Trophoblast cell (in vitro differentiated cells and primary cell): ENCODE measurements around the gene CPSF4.

ENCODE experiments used
- DNase-seq, 2 donors: peaks; one replicate each; pipeline ENCODE4 v3.0.0-alpha.2; 2016
- H2AFZ ChIP-seq: 2 replicates; pipeline ENCODE4 v1.6.1; 2013; ENCODE audit warnings: low read length, moderate library complexity, mild to moderate bottlenecking; ENCODE audit not compliant: insufficient read depth, poor library complexity
- H2AK5ac ChIP-seq: 2 replicates; pipeline ENCODE4 v1.6.1; 2013; ENCODE audit warnings: mild to moderate bottlenecking, low read length
- H2BK120ac ChIP-seq: 2 replicates; pipeline ENCODE4 v1.6.1; 2013; ENCODE audit warnings: low read length, mild to moderate bottlenecking, moderate library complexity; ENCODE audit not compliant: insufficient read depth, poor library complexity
- H2BK12ac ChIP-seq: 2 replicates; pipeline ENCODE4 v1.6.1; 2013; ENCODE audit warnings: mild to moderate bottlenecking, low read length, moderate library complexity
- H2BK5ac ChIP-seq: 2 replicates; pipeline ENCODE4 v1.6.1; 2013; ENCODE audit warnings: low read length, low read depth, moderate library complexity, mild to moderate bottlenecking; ENCODE audit not compliant: poor library complexity
- H3K14ac ChIP-seq: 2 replicates; pipeline ENCODE4 v1.6.1; 2013; ENCODE audit warnings: mild to moderate bottlenecking, low read length
- H3K18ac ChIP-seq: 2 replicates; pipeline ENCODE4 v1.6.1; 2013; ENCODE audit warnings: mild to moderate bottlenecking, low read length
- H3K23ac ChIP-seq: 2 replicates; pipeline ENCODE4 v1.6.1; 2013; ENCODE audit warnings: low read length
- H3K27ac ChIP-seq: 2 replicates; pipeline ENCODE4 v1.5.1; 2013; ENCODE audit warnings: low read depth, mild to moderate bottlenecking, inconsistent platforms, low read length, moderate library complexity
- H3K27me3 ChIP-seq: 2 replicates; pipeline ENCODE4 v1.6.1; 2013; ENCODE audit warnings: inconsistent platforms, mild to moderate bottlenecking, low read length, moderate library complexity; ENCODE audit not compliant: insufficient read depth
- H3K36me3 ChIP-seq, 2 experiments: 1 replicate in 1 of 2; 2 replicates in 1 of 2; pipeline ENCODE4 v1.6.1; 2013; ENCODE audit warnings: low read length in 2 of 2, mild to moderate bottlenecking in 2 of 2, moderate library complexity in 1 of 2; ENCODE audit not compliant: insufficient read depth in 2 of 2, control insufficient read depth in 1 of 2
- H3K4ac ChIP-seq: 2 replicates; pipeline ENCODE4 v1.6.1; 2013; ENCODE audit warnings: low read depth, mild to moderate bottlenecking, low read length, moderate library complexity
- H3K4me1 ChIP-seq, 2 experiments: 1 replicate in 1 of 2; 2 replicates in 1 of 2; pipeline ENCODE4 v1.6.1; 2013; ENCODE audit warnings: low read length in 2 of 2, mild to moderate bottlenecking in 2 of 2, moderate library complexity in 1 of 2; ENCODE audit not compliant: insufficient read depth in 2 of 2, control insufficient read depth in 1 of 2
- H3K4me2 ChIP-seq: 2 replicates; pipeline ENCODE4 v1.6.1; 2013; ENCODE audit warnings: inconsistent platforms, mild to moderate bottlenecking, low read length, moderate library complexity
- H3K4me3 ChIP-seq: 2 replicates; pipeline ENCODE4 v1.5.1; 2013; ENCODE audit warnings: mild to moderate bottlenecking, low read depth, low read length, inconsistent platforms
- H3K79me1 ChIP-seq: one replicate; pipeline ENCODE4 v1.6.1; 2013; ENCODE audit warnings: low read length
- H3K79me2 ChIP-seq: 2 replicates; pipeline ENCODE4 v1.6.1; 2013; ENCODE audit warnings: low read length, mild to moderate bottlenecking; ENCODE audit not compliant: control insufficient read depth, insufficient read depth, poor library complexity
- H3K9ac ChIP-seq: 2 replicates; pipeline ENCODE4 v1.6.1; 2013; ENCODE audit warnings: mild to moderate bottlenecking, low read length
- H3K9me3 ChIP-seq: 2 replicates; pipeline ENCODE4 v1.6.1; 2013; ENCODE audit warnings: low read depth, mild to moderate bottlenecking, control low read depth, inconsistent platforms, low read length; ENCODE audit not compliant: insufficient read depth
- H4K12ac ChIP-seq: 2 replicates; pipeline ENCODE4 v1.6.1; 2013; ENCODE audit warnings: low read depth, mild to moderate bottlenecking, low read length, moderate library complexity
- H4K8ac ChIP-seq: 2 replicates; pipeline ENCODE4 v1.6.1; 2013; ENCODE audit warnings: low read depth, mild to moderate bottlenecking, low read length, moderate library complexity
- H4K91ac ChIP-seq: one replicate; pipeline ENCODE4 v1.6.1; 2013; ENCODE audit warnings: low read depth, mild to moderate bottlenecking, low read length, moderate library complexity
- WGBS: extraction: QIAGEN DNeasy Blood & Tissue Kit; methylation state at CpG from one replicate; pipeline ENCODE4 v1.1.7; 2013; ENCODE audit warnings: missing lambda C conversion rate; ENCODE audit not compliant: insufficient read length, insufficient coverage; ENCODE audit errors: extremely low coverage; 5-methylcytosine and 5-hydroxymethylcytosine counted together

Gene CPSF4

DNA sequence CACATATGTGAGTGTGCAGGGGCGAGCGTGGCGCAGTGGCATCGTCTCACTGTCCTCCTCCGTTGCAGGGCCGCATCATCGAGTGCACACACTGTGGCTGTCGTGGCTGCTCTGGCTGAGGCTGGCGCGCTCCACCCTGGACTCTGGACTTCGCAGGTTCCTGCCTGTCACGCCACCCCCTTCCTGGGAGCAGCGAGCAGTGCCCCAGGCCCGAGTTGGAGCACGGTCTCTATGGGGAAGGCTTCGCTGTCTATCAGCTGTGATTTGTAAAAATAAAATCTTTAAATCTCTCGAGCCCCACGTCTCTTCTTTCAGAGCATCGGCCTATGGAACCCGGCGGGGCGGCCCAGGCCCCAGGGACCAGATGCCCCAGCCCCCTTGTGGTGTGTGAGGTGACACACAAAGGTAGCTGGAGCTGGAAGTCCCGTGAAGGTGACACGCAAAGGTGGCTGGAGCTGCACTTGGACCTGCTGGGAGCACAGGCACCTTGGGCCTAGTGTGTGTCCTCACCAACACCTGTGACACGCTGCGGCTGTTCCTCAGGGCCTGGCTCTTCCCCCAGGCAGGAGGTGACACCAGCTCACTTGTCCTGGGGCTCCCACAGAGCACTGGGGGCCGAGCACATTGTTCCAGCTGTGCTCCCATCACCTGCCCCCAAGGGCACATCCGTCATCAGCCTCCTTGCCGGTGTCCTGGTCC lies 19.3 kb upstream of the CPSF4 start:
- Histone ChIP-seq H3K14ac (no peak overlapping the region), H3K23ac (no peak overlapping the region), H2BK120ac (no peak overlapping the region), H3K18ac (no peak overlapping the region), H2AFZ (no peak overlapping the region), H2AK5ac (no peak overlapping the region), H2BK12ac (no peak overlapping the region), H3K27ac (no peak overlapping the region), H3K79me2 (no peaks in the 10 kb centered on the region), H3K4me3 (no peak overlapping the region), H4K12ac (no peak overlapping the region), H4K91ac (no peak overlapping the region), H3K9me3 (peaks cover 1% of the 10 kb centered on the region), H3K4me1 (no peaks in the 10 kb centered on the region), H3K4me2 (no peak overlapping the region), H4K8ac (no peak overlapping the region), H3K27me3 (no peaks in the 10 kb centered on the region), H2BK5ac (no peak overlapping the region), H3K4ac (no peak overlapping the region), H3K79me1 (no peaks in the 10 kb centered on the region), H3K36me3 (peaks cover 79 to 82% of the 10 kb centered on the region in 2 experiments), H3K9ac (no peak overlapping the region)
- DNase-seq = no peak
- no CpG with 5 or more reads among the region's 29 CpGs for WGBS

DNA sequence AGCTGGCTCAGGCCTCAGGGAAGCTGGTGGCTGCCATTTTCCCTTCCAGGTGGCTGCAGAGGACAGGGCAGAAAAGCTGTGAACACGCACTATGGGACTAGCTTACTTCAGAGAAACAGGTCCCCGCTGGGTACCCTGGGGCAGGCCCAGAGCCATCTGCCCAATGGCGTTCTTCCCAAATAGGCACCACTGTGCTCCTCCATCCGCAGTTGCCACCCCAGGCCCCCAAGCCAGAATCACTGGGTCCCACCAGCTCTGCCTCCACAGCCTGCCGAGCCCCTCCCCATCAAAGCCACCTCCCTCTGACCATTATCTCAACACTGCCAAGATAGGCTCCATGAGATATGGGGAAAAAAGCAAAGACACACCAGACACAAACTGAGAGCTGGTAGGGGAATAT lies 18.5 kb upstream of the CPSF4 start:
- H3K9me3 ChIP-seq = no peaks in the 10 kb centered on the region
- no peaks in the 10 kb centered on the region for H3K79me2 ChIP-seq
- no peak overlapping the region for H3K4me2 ChIP-seq
- no peak overlapping the region for H2AK5ac ChIP-seq
- no peak overlapping the region for H2BK12ac ChIP-seq
- H3K79me1 ChIP-seq = no peaks in the 10 kb centered on the region
- H2AFZ ChIP-seq = no peak overlapping the region
- H4K12ac ChIP-seq = no peak overlapping the region
- no peak overlapping the region for H4K8ac ChIP-seq
- no peak overlapping the region for H3K27ac ChIP-seq
- no peak overlapping the region for H2BK5ac ChIP-seq
- no peaks in the 10 kb centered on the region for H3K27me3 ChIP-seq
- no peak overlapping the region for H3K9ac ChIP-seq
- no peak overlapping the region for H3K14ac ChIP-seq
- H3K4ac ChIP-seq = no peak overlapping the region
- H3K4me3 ChIP-seq = no peak overlapping the region
- no peaks in the 10 kb centered on the region for H3K4me1 ChIP-seq
- H2BK120ac ChIP-seq = no peak overlapping the region
- H3K18ac ChIP-seq = no peak overlapping the region
- DNase-seq = no peak
- H4K91ac ChIP-seq = no peak overlapping the region
- H3K36me3 ChIP-seq = peaks cover 79 to 82% of the 10 kb centered on the region in 2 experiments
- H3K23ac ChIP-seq = no peak overlapping the region
- WGBS = no CpG with 5 or more reads among the region's 5 CpGs

- Histone ChIP-seq H4K91ac (no peak overlapping the region), H3K9me3 (no peaks in the 10 kb centered on the region), H2BK120ac (no peak overlapping the region), H3K4me3 (no peak overlapping the region), H3K4me1 (no peaks in the 10 kb centered on the region), H3K79me1 (no peaks in the 10 kb centered on the region), H2AK5ac (no peak overlapping the region), H3K27me3 (no peaks in the 10 kb centered on the region), H3K14ac (no peak overlapping the region), H3K4ac (no peak overlapping the region), H3K4me2 (no peak overlapping the region), H4K12ac (no peak overlapping the region), H3K36me3 (peaks cover 80 to 86% of the 10 kb centered on the region in 2 experiments), H3K23ac (no peak overlapping the region), H3K18ac (no peak overlapping the region), H2BK12ac (no peak overlapping the region), H4K8ac (no peak overlapping the region), H3K79me2 (no peaks in the 10 kb centered on the region), H2BK5ac (no peak overlapping the region), H2AFZ (no peak overlapping the region), H3K27ac (no peak overlapping the region), H3K9ac (no peak overlapping the region)
- DNase-seq = no peak
- no CpG with 5 or more reads among the region's 7 CpGs for WGBS
Measured at GRCh38 chr7:99420986-99421385, 17.8 kb upstream of the CPSF4 start.

DNA sequence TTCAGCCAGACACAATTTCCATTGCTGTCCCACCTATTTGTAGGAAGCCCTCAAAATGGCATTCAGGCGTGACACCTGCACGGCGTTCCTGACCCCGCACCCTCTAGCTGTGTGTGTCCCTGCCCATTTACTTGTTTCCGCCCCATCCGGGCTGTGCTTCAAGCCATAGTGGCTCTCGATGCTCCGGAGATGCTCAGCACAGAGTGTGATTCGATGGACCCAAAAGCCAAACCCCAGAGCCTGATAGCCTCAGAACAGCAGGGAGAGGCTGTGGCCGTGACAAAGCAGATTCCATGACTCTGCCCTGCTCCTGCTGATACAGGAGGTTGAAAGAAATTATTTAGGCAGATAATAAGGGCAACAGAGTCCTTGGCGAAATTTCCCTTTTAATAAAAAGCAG lies 16.6 kb upstream of the CPSF4 start:
- H4K12ac ChIP-seq = no peak overlapping the region
- H3K27ac ChIP-seq = no peak overlapping the region
- H3K4me1 ChIP-seq = no peaks in the 10 kb centered on the region
- H3K4me3 ChIP-seq = no peak overlapping the region
- H2AK5ac ChIP-seq = no peak overlapping the region
- H3K79me2 ChIP-seq = no peaks in the 10 kb centered on the region
- H3K79me1 ChIP-seq = no peaks in the 10 kb centered on the region
- no peak overlapping the region for H3K23ac ChIP-seq
- no peaks in the 10 kb centered on the region for H3K27me3 ChIP-seq
- H2BK120ac ChIP-seq = no peak overlapping the region
- no peak overlapping the region for H2BK5ac ChIP-seq
- H3K36me3 ChIP-seq = peaks cover 73 to 82% of the 10 kb centered on the region in 2 experiments
- no peak for DNase-seq
- no peaks in the 10 kb centered on the region for H3K9me3 ChIP-seq
- no peak overlapping the region for H3K9ac ChIP-seq
- H3K14ac ChIP-seq = no peak overlapping the region
- WGBS = no CpG with 5 or more reads among the region's 11 CpGs
- H2AFZ ChIP-seq = no peak overlapping the region
- no peak overlapping the region for H4K91ac ChIP-seq
- H4K8ac ChIP-seq = no peak overlapping the region
- H2BK12ac ChIP-seq = no peak overlapping the region
- H3K18ac ChIP-seq = no peak overlapping the region
- no peak overlapping the region for H3K4ac ChIP-seq
- no peak overlapping the region for H3K4me2 ChIP-seq
